HG03378 (cell line): ENCODE data around the gene C1orf159.

Experiments
- ATAC-seq: cut with Tn5 transposase; IDR thresholded peaks from one replicate; pipeline ENCODE4 v1.9.1; 2021; ENCODE audit warnings: mild to moderate bottlenecking, moderate library complexity; ENCODE audit not compliant: unreplicated experiment

C1orf159 gene

GRCh38 chr1:1132956-1133750 lies 17.3 kb upstream of the C1orf159 start:
- ATAC-seq, result no peak

- ATAC-seq, result no peak
Observed at GRCh38 chr1:1132042-1132950, 16.4 kb upstream of the C1orf159 start.

GRCh38 chr1:1130206-1131120 lies 14.6 kb upstream of the C1orf159 start:
- ATAC-seq, result no peak

DNA sequence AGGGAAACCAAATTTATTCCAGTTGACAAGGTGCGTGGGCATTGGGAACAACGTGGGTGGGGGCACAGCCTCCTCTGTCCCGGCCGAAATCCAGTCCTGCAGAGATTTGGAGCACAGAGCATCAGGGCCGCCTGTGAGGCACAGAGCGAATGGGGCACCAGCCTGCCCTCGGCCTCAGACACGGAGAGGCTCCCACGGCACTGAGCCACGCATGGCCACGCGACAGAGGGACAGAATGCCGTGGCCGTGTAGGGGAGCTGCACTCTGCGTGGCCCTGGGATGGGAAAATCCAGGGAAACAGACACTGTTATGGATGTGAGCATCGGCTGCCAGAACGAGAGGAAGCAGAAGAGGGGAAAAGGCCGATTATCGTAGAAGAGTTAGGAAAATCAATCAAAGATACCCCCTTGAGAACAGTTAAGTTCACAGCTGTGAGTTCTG lies 13.5 kb upstream of the C1orf159 start:
- no peak for ATAC-seq

DNA sequence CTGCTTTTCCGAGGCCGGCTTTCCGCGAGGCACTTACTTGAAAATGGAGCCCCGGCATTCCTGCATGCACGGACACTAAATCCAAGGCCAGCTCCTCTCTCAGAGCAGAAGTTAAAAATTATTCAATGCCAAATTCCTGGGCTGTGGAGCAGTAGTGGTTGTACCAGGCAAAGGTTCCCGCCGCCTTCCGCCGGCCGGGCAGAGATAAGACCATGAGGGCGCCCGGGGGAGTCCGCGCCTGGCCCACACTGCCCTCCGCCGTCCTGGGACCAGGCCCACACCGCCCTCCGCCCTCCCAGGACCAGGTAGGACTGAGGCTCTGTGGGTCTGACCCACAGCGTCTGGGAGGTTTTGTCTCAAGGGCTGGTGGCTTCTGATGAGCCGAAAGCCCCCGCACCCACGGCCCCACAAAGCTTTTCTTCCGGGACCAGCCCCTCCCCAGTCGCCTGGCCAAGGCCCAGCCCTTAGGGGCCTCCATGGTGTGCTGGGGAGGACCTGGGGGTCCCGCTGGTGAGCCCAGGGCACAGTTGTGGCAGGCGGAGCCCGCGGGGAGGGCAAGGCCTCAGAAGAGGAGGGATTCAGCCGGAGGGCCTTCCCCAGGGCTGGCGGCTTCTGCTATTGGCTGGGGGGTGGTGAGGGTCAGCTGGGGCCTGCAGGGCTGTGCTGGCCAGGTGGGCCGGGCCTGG lies 12.7 kb upstream of the C1orf159 start:
- ATAC-seq, result no peak

DNA sequence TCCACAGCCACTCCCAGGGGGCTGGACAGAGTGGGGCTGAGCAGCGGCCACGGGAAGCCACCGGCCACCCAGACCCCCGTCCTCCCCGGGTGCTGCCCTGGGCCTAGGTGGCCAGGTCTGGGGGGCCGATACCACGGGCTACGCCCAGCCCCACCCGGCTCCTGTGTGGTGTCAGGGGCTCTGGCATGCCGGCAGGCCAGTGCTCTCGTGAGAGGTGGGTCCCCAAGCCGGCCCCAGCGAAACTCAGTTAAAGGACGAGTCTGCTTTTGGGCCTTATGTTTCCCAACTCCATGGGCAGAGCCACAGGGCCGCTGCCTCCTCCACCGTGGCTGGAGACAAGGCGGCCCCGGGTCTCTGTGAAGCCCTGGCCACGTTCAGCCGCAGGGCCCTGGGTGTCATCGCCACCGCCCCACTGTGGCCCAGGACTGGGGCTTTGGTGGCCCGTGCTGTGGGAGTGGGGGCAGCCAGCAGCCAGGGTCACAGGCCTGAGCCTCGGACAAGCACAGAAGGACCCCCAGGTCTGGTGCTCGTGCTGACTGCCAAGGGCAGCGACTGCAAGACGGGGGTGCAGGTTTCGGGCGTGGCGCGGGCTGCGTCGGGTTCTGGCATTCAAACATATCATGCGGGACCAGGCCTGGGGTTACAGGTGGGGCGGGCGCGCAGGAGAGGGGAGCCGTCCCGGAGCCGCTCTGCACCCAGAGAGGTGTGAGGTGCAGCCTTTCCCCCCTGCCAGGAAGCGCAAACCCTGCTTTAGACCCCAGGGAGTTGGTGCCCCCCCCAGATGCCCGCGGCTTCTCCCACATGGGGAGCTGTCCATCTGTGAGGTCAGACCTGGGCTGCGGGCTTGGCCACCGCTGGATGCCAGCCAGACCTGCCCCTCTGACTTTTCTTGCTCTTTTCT lies 11.9 kb upstream of the C1orf159 start:
- ATAC-seq, result no peak

DNA sequence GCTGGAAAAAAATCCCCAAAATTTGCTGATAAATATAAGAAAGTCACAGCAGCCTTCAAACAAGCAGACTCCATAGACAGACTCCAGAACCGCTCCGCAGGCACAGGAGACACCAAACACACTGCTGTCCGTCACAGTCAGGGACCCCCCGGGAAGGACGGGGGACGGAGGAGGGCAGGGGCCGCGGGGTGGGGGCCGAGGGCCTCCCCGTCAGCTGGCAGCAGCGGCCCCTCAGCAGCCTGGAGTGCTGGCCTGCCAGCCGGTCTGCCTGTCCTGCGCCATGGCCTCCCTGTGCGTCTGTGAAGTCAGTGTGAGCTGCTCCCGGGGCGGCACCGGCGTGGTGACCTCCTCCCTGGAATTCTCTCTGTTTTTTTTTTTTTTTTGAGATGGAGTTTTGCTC lies 10.1 kb upstream of the C1orf159 start:
- ATAC-seq, result no peak

GRCh38 chr1:1124786-1125642 lies 9.1 kb upstream of the C1orf159 start:
- ATAC-seq, result no peak

DNA sequence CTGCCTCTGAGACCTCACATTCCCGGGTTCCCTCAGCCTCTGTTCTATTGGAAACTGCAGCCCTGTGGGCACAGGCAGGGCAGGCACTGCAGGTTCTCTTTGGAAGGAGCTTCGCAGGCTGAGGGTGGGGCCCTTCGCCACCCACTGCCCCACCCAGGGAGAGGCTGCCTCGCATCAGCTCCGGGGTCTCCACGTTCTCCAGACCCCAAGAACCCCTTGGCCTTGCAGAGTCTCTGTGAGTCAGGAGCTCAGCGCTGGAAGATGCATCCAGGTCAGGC lies 8.6 kb upstream of the C1orf159 start:
- no peak for ATAC-seq

GRCh38 chr1:1123581-1124507 lies 8.0 kb upstream of the C1orf159 start:
- ATAC-seq, result no peak

- ATAC-seq, result no peak
Observed at GRCh38 chr1:1122981-1123480, 7.1 kb upstream of the C1orf159 start.

GRCh38 chr1:1122078-1122811 lies 6.4 kb upstream of the C1orf159 start:
- ATAC-seq, result no peak

DNA sequence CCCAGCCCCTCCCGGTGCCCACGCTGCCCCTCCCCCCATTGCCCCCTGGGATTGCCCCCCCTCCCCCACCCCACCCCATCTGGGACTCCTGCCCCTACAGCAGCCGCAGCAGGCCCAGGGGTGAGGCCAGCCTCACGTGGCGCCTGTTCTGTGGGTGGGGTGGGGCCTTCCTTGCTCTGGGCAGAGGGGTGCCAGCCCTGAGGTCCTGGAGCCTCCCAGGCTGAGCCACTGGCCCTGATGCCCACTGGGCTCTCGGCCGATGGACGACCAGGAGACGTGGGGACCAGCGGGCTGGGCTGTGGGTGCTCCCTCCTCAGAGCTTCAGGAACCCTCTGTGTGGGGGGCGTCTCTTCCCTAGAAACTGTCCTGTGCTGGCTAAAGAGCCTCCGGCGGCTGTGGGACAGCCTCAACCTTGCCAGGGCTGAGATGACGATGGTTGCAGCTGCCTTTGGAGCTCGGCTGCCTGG lies 5.8 kb upstream of the C1orf159 start:
- no peak for ATAC-seq

DNA sequence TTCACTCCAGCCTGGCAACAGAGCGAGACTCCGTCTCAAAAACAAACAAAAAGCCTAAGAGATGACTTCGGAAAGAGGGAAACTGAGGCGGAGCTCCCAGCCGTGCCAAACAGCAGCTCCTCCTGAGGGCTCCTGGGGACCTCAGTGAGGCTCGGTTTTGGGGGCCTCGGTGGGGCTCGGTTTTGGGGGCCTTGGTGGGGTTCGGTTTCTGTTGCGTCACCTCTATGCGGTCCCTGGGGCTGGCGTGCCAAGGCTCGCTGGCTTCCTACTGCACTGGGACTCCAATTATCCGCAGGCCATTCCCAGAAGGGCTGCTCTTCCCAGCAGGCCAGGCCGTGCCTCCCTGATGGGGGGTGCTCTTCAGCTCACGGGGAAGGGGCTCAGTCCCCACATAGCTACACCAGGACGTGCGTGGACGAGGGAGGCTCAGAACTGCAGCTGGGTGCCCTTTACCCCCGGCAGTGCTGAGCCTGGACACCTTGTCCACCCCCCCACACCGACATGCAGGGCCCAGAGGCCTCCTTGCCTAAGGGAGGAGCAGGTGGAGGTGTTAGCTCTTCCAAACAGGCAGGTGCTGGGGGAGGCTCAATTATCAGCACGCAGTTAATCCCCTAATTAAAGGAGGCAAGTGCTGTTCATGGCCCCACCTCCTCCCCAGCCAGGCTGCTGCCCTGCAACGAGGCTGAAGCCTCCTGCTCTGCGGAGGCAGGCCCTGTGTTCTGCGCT lies 5.1 kb upstream of the C1orf159 start:
- ATAC-seq, result no peak

GRCh38 chr1:1120096-1120495 lies 4.2 kb upstream of the C1orf159 start:
- no peak for ATAC-seq
